DND-41 (cell line): ENCODE measurements around the gene LRRC8A.

Source experiments
- EZH2 ChIP-seq: IDR thresholded peaks from 3 replicates; pipeline ENCODE4 v1.6.1; 2012; ENCODE audit warnings: borderline replicate concordance, low read depth, mild to moderate bottlenecking, moderate library complexity, low read length, inconsistent platforms; ENCODE audit not compliant: severe bottlenecking
- TF ChIP-seq, protein P1 (sequence below): IDR thresholded peaks from 2 replicates; pipeline ENCODE4 v1.5.1; 2012; ENCODE audit warnings: borderline replicate concordance, low read length, moderate library complexity, mild to moderate bottlenecking; ENCODE audit not compliant: poor library complexity, severe bottlenecking; ENCODE audit errors: extremely low read depth

GRCh38 chr9:128894764-128895163 lies 12.8 kb downstream of the LRRC8A start:
- TF ChIP-seq, protein P1, sequence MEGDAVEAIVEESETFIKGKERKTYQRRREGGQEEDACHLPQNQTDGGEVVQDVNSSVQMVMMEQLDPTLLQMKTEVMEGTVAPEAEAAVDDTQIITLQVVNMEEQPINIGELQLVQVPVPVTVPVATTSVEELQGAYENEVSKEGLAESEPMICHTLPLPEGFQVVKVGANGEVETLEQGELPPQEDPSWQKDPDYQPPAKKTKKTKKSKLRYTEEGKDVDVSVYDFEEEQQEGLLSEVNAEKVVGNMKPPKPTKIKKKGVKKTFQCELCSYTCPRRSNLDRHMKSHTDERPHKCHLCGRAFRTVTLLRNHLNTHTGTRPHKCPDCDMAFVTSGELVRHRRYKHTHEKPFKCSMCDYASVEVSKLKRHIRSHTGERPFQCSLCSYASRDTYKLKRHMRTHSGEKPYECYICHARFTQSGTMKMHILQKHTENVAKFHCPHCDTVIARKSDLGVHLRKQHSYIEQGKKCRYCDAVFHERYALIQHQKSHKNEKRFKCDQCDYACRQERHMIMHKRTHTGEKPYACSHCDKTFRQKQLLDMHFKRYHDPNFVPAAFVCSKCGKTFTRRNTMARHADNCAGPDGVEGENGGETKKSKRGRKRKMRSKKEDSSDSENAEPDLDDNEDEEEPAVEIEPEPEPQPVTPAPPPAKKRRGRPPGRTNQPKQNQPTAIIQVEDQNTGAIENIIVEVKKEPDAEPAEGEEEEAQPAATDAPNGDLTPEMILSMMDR: no peak
- no peak for TF ChIP-seq EZH2
